HG02571 (cell line): Measurements from ENCODE around the gene MDH2.
"Not testable (repeated sequence)": the region's sequence is repeated elsewhere in the genome, so short reads cannot be mapped to it uniquely, and the experiment has no call there.

Source experiments
- ATAC-seq: cut with Tn5 transposase; IDR thresholded peaks from one replicate; pipeline ENCODE4 v1.9.1; 2021; ENCODE audit warnings: mild to moderate bottlenecking, moderate library complexity; ENCODE audit not compliant: unreplicated experiment

Gene MDH2

GRCh38 chr7:76069238-76069638, 21.3 kb downstream of the MDH2 start:
- no peak for ATAC-seq

- ATAC-seq = no peak
Observed at GRCh38 chr7:76071316-76072242, 23.7 kb downstream of the MDH2 start.

GRCh38 chr7:76072243-76073148, 24.6 kb downstream of the MDH2 start:
- no peak for ATAC-seq

GRCh38 chr7:76073335-76073990, 25.6 kb downstream of the MDH2 start:
- ATAC-seq = no peak

- no peak for ATAC-seq
Observed at GRCh38 chr7:76074306-76074971, 26.5 kb downstream of the MDH2 start.

GRCh38 chr7:76074972-76075370, 27.1 kb downstream of the MDH2 start:
- no peak for ATAC-seq

- no peak for ATAC-seq
Observed at GRCh38 chr7:76076995-76077394, 29.1 kb downstream of the MDH2 start.

GRCh38 chr7:76077435-76077834, 29.5 kb downstream of the MDH2 start:
- ATAC-seq = no peak

- no peak for ATAC-seq
Observed at GRCh38 chr7:76080204-76080603, 32.3 kb downstream of the MDH2 start.

- not testable (repeated sequence) for ATAC-seq
Observed at GRCh38 chr7:76084115-76084514, 36.2 kb downstream of the MDH2 start.

GRCh38 chr7:76086070-76086469, 38.2 kb downstream of the MDH2 start:
- ATAC-seq = no peak

GRCh38 chr7:76087362-76087791, 39.5 kb downstream of the MDH2 start:
- not testable (repeated sequence) for ATAC-seq

GRCh38 chr7:76089865-76090475, 42.1 kb downstream of the MDH2 start:
- ATAC-seq = no peak

GRCh38 chr7:76091506-76091905, 43.6 kb downstream of the MDH2 start:
- no peak for ATAC-seq

GRCh38 chr7:76093531-76093930, 45.6 kb downstream of the MDH2 start:
- ATAC-seq = not testable (repeated sequence)

- not testable (repeated sequence) for ATAC-seq
Observed at GRCh38 chr7:76094326-76094725, 46.4 kb downstream of the MDH2 start.

GRCh38 chr7:76095908-76096307, 48.0 kb downstream of the MDH2 start:
- ATAC-seq = no peak

- not testable (repeated sequence) for ATAC-seq
Observed at GRCh38 chr7:76101693-76102437, 54.0 kb downstream of the MDH2 start.

GRCh38 chr7:76103788-76104187, 55.9 kb downstream of the MDH2 start:
- not testable (repeated sequence) for ATAC-seq
